Vagina (tissue), 2 donors: ENCODE measurements around the gene CITED1. TPM values are rescaled to one million over a fixed set of nuclear protein-coding genes. Genes with fewer than 3 reads are reported as not detected.

Experiments
- DNase-seq, 2 donors: peaks; one replicate each; pipeline ENCODE4 v3.0.0-alpha.2; 2017; ENCODE audit errors: extremely low spot score in 2 of 2
- H3K27ac ChIP-seq: fragments of 200-600 bp; sonication (generic); one replicate; pipeline ENCODE4 v1.5.1; 2019
- H3K27me3 ChIP-seq: fragments of 200-600 bp; sonication (generic); one replicate; pipeline ENCODE4 v1.5.1; 2019
- H3K36me3 ChIP-seq, 2 donors: fragments of 200-600 bp; sonication (generic); one replicate each; pipeline ENCODE4 v1.5.1; 2017 to 2019
- H3K4me1 ChIP-seq: fragments of 200-600 bp; sonication (generic); one replicate; pipeline ENCODE4 v1.5.1; 2019
- H3K4me3 ChIP-seq, 2 donors: fragments of 200-600 bp; sonication (generic); 1 replicate in 1 of 2; 2 replicates in 1 of 2; pipeline ENCODE4 v1.5.1; 2016 to 2019
- H3K9me3 ChIP-seq: fragments of 200-600 bp; sonication (generic); one replicate; pipeline ENCODE4 v1.5.1; 2019
- CTCF ChIP-seq, 3 experiments: fragments of 450-650 bp in 2 of 3; fragments of 200-600 bp in 1 of 3; sonication (generic) in 1 of 3; IDR thresholded peaks; one replicate each; pipeline ENCODE4 v1.5.1; 2017 to 2019; ENCODE audit warnings: antibody characterized with exemption in 3 of 3, mild to moderate bottlenecking in 2 of 3, moderate library complexity in 2 of 3
- POLR2A ChIP-seq, 2 donors: fragments of 450-650 bp; IDR thresholded peaks; one replicate each; pipeline ENCODE4 v1.6.1; 2017; ENCODE audit warnings: antibody characterized with exemption in 2 of 2, mild to moderate bottlenecking in 2 of 2, moderate library complexity in 2 of 2
- POLR2AphosphoS5 ChIP-seq, 2 donors: sonication (generic); formaldehyde crosslinking; IDR thresholded peaks; one replicate each; pipeline ENCODE4 v1.9.0; 2017; ENCODE audit warnings: antibody characterized with exemption in 2 of 2, mild to moderate bottlenecking in 2 of 2, low read depth in 1 of 2; ENCODE audit not compliant: insufficient read depth in 1 of 2
- intact Hi-C: fragments of 100-400 bp; cut with DNase I; formaldehyde crosslinking; loops from one replicate; pipeline ENCODE4 v1.15.1; 2023
- total RNA-seq: library from RNA; depleted of rRNA; stranded (reverse); fragments of >200 nt; gene quantifications from one replicate; pipeline ENCODE4 v1.2.3, GENCODE V29; 2016

Gene CITED1
- total RNA-seq, 1 donor from 2014 or later: 2.7 TPM

- no peak for TF ChIP-seq CTCF (IDR thresholded peaks at IDR 0.05)
- no peaks in the 10 kb centered on the region for H3K9me3 ChIP-seq
- H3K4me1 ChIP-seq: peaks cover 35% of the 10 kb centered on the region
- H3K4me3 ChIP-seq: peak overlapping the region; percentile 51 to 58
- no peak overlapping the region for H3K27ac ChIP-seq
- H3K27me3 ChIP-seq: peaks cover 25% of the 10 kb centered on the region
- intact Hi-C loops: no loop called here
- H3K36me3 ChIP-seq: no peaks in the 10 kb centered on the region
- DNase-seq: peak in 1 of 2 donors; percentile 7
These were observed 1.9 kb upstream of the CITED1 start for GRCh38 chrX:72307646-72308051.

GRCh38 chrX:72306851-72307645, 1.3 kb upstream of the CITED1 start:
- intact Hi-C loops: no loop called here
- peaks cover 35% of the 10 kb centered on the region for H3K4me1 ChIP-seq
- H3K27ac ChIP-seq: no peak overlapping the region
- no peaks in the 10 kb centered on the region for H3K9me3 ChIP-seq
- H3K27me3 ChIP-seq: peaks cover 25% of the 10 kb centered on the region
- H3K36me3 ChIP-seq: no peaks in the 10 kb centered on the region
- peak in 1 of 2 donors; percentile 82 for DNase-seq
- TF ChIP-seq POLR2AphosphoS5 (IDR thresholded peaks at IDR 0.05; ENCODE audit: insufficient read depth in 1 of 2, low read depth in 1 of 2): peak in 1 of 2 donors; percentile 47
- TF ChIP-seq CTCF (IDR thresholded peaks at IDR 0.05): no peak
- TF ChIP-seq POLR2A (IDR thresholded peaks at IDR 0.05): no peak
- peak overlapping the region; percentile 51 to 58 for H3K4me3 ChIP-seq

- intact Hi-C loops: no loop called here
- no peaks in the 10 kb centered on the region for H3K9me3 ChIP-seq
- H3K4me1 ChIP-seq: peaks cover 35% of the 10 kb centered on the region
- H3K36me3 ChIP-seq: no peaks in the 10 kb centered on the region
- no peak for TF ChIP-seq POLR2A (IDR thresholded peaks at IDR 0.05)
- no peak for TF ChIP-seq CTCF (IDR thresholded peaks at IDR 0.05)
- TF ChIP-seq POLR2AphosphoS5 (IDR thresholded peaks at IDR 0.05; ENCODE audit: insufficient read depth in 1 of 2, low read depth in 1 of 2): no peak
- peak overlapping the region; percentile 51 to 58 for H3K4me3 ChIP-seq
- H3K27ac ChIP-seq: no peak overlapping the region
- peaks cover 25% of the 10 kb centered on the region for H3K27me3 ChIP-seq
- no peak for DNase-seq
These were observed 529 bp upstream of the CITED1 start for GRCh38 chrX:72306085-72306801.

- H3K36me3 ChIP-seq: no peaks in the 10 kb centered on the region
- intact Hi-C loops: no loop called here
- no peak for TF ChIP-seq CTCF (IDR thresholded peaks at IDR 0.05)
- TF ChIP-seq POLR2AphosphoS5 (IDR thresholded peaks at IDR 0.05; ENCODE audit: insufficient read depth in 1 of 2, low read depth in 1 of 2): no peak
- no peak for TF ChIP-seq POLR2A (IDR thresholded peaks at IDR 0.05)
- H3K4me1 ChIP-seq: peaks cover 35% of the 10 kb centered on the region
- peak in 1 of 2 donors; percentile 61 for DNase-seq
- H3K4me3 ChIP-seq: peak overlapping the region; percentile 51 to 58
- no peak overlapping the region for H3K27ac ChIP-seq
- H3K27me3 ChIP-seq: peaks cover 25% of the 10 kb centered on the region
- H3K9me3 ChIP-seq: no peaks in the 10 kb centered on the region
These were observed 837 bp downstream of the CITED1 start for GRCh38 chrX:72304877-72305276.

- no peak overlapping the region for H3K27ac ChIP-seq
- intact Hi-C loops: no loop called here
- TF ChIP-seq POLR2A (IDR thresholded peaks at IDR 0.05) (no peak), CTCF (IDR thresholded peaks at IDR 0.05) (no peak), POLR2AphosphoS5 (IDR thresholded peaks at IDR 0.05; ENCODE audit: insufficient read depth in 1 of 2, low read depth in 1 of 2) (no peak)
- peaks cover 12% of the 10 kb centered on the region for H3K27me3 ChIP-seq
- peaks cover 14% of the 10 kb centered on the region for H3K4me1 ChIP-seq
- no peaks in the 10 kb centered on the region for H3K36me3 ChIP-seq
- no peak overlapping the region for H3K4me3 ChIP-seq
- H3K9me3 ChIP-seq: no peaks in the 10 kb centered on the region
- DNase-seq: peak in 1 of 2 donors; percentile 93
These were observed 3.9 kb downstream of the CITED1 start for GRCh38 chrX:72301781-72302180.
